ENCODE data around the gene IL17B. TPM values are rescaled to one million over a fixed set of nuclear protein-coding genes. Genes with fewer than 3 reads are reported as not detected.

Gene IL17B
- total RNA-seq, 1 donor from 2014 or later = not detected

- Mint-ChIP-seq H3K27ac (no peak overlapping the region), H3K4me3 (ENCODE audit: low read depth) (no peak overlapping the region), H3K9me3 (ENCODE audit: low read depth) (no peaks in the 10 kb centered on the region), H3K36me3 (ENCODE audit: insufficient read depth) (no peaks in the 10 kb centered on the region), H3K27me3 (no peaks in the 10 kb centered on the region), H3K4me1 (ENCODE audit: low read depth) (peaks cover under 1% of the 10 kb centered on the region)
- no peak for DNase-seq (ENCODE audit: low spot score, unreplicated experiment)
- no peak for TF ChIP-seq CTCF (IDR thresholded peaks at IDR 0.05; ENCODE audit: unreplicated experiment)
Measured at GRCh38 chr5:149376711-149377447, 2.2 kb downstream of the IL17B start.

DNA sequence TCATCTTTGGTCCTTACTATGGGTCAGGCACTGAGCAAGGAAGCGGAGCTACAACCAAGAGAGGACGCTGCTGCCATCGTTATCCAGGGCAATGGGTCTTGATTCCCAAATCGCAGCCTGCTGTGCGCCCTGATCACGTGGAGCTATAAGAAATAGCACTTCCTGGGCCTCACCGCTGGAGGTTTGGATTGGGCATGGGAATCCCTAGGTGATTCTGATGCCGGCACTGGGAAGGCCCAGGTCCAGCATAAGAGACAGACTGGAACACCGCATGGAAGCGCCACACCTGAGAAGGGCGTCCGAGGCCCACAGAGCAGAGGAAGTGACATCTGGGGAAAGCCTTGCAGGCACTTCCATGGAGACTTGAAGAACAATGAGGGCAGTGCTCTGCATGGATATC is 3.0 kb downstream of the IL17B start:
- no peak overlapping the region for H3K27ac Mint-ChIP-seq
- no peaks in the 10 kb centered on the region for H3K4me1 Mint-ChIP-seq (ENCODE audit: low read depth)
- no peaks in the 10 kb centered on the region for H3K9me3 Mint-ChIP-seq (ENCODE audit: low read depth)
- H3K4me3 Mint-ChIP-seq (ENCODE audit: low read depth) = no peak overlapping the region
- TF ChIP-seq CTCF (IDR thresholded peaks at IDR 0.05; ENCODE audit: unreplicated experiment) = no peak
- H3K36me3 Mint-ChIP-seq (ENCODE audit: insufficient read depth) = no peaks in the 10 kb centered on the region
- no peak for DNase-seq (ENCODE audit: low spot score, unreplicated experiment)
- no peaks in the 10 kb centered on the region for H3K27me3 Mint-ChIP-seq

GRCh38 chr5:149375434-149375833 is 3.7 kb downstream of the IL17B start:
- H3K4me1 Mint-ChIP-seq (ENCODE audit: low read depth) = no peaks in the 10 kb centered on the region
- no peak for TF ChIP-seq CTCF (IDR thresholded peaks at IDR 0.05; ENCODE audit: unreplicated experiment)

GRCh38 chr5:149374801-149375200 is 4.3 kb downstream of the IL17B start:
- DNase-seq (ENCODE audit: low spot score, unreplicated experiment) = no peak
- Mint-ChIP-seq H3K27ac (no peak overlapping the region), H3K9me3 (ENCODE audit: low read depth) (no peaks in the 10 kb centered on the region), H3K4me3 (ENCODE audit: low read depth) (no peak overlapping the region), H3K4me1 (ENCODE audit: low read depth) (no peaks in the 10 kb centered on the region), H3K27me3 (no peaks in the 10 kb centered on the region), H3K36me3 (ENCODE audit: insufficient read depth) (no peaks in the 10 kb centered on the region)
- no peak for TF ChIP-seq CTCF (IDR thresholded peaks at IDR 0.05; ENCODE audit: unreplicated experiment)

More at GRCh38 chr5:149375434-149375833, 3.7 kb downstream of the IL17B start:
- no peak overlapping the region for H3K27ac Mint-ChIP-seq
- no peaks in the 10 kb centered on the region for H3K9me3 Mint-ChIP-seq (ENCODE audit: low read depth)
- no peaks in the 10 kb centered on the region for H3K36me3 Mint-ChIP-seq (ENCODE audit: insufficient read depth)
- H3K4me3 Mint-ChIP-seq (ENCODE audit: low read depth) = no peak overlapping the region
- DNase-seq (ENCODE audit: low spot score, unreplicated experiment) = no peak
- no peaks in the 10 kb centered on the region for H3K27me3 Mint-ChIP-seq

DNA sequence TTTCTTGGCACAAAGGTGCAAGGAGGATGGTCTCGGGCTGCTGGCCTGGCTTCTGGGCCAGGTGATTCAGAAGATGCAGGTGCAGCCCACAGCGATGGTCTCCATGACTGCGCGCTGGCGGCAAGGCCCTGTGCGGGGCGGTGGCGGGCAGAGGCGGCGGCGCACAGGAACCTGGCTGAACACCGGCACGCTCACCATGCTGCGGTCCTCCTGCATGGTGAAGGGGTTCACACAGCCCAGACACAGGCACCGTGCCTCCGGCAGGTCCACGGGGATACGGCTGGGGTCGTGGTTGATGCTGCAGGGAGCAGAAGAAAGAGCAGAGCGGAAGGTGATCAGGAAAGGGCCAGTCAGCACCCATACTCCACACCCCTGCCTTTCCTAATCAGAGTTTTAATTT is 4.8 kb downstream of the IL17B start:
- no peaks in the 10 kb centered on the region for H3K36me3 Mint-ChIP-seq (ENCODE audit: insufficient read depth)
- no peak for DNase-seq (ENCODE audit: low spot score, unreplicated experiment)
- no peaks in the 10 kb centered on the region for H3K9me3 Mint-ChIP-seq (ENCODE audit: low read depth)
- no peak overlapping the region for H3K4me3 Mint-ChIP-seq (ENCODE audit: low read depth)
- TF ChIP-seq CTCF (IDR thresholded peaks at IDR 0.05; ENCODE audit: unreplicated experiment) = no peak
- no peak overlapping the region for H3K27ac Mint-ChIP-seq
- H3K27me3 Mint-ChIP-seq = no peaks in the 10 kb centered on the region
- H3K4me1 Mint-ChIP-seq (ENCODE audit: low read depth) = no peaks in the 10 kb centered on the region

Measured in progenitor cell of endocrine pancreas (in vitro differentiated cells).